ENCODE results near the gene LLGL2.

The LLGL2 gene

GRCh38 chr17:75603123-75603522, 77.6 kb downstream of the LLGL2 start:
- no peak for DNase-seq (ENCODE audit: low read depth)
- no peak for TF ChIP-seq CTCF (IDR thresholded peaks at IDR 0.05; ENCODE audit: insufficient read depth, low read depth, low read length, missing control alignments)
- no peak overlapping the region for H3K4me3 ChIP-seq (ENCODE audit: low read length)

GRCh38 chr17:75604034-75604695, 78.7 kb downstream of the LLGL2 start:
- peak; percentile 47 for DNase-seq (ENCODE audit: low read depth)
- no peak for TF ChIP-seq CTCF (IDR thresholded peaks at IDR 0.05; ENCODE audit: insufficient read depth, low read depth, low read length, missing control alignments)
- H3K4me3 ChIP-seq (ENCODE audit: low read length) = no peak overlapping the region

GRCh38 chr17:75605790-75606189, 80.3 kb downstream of the LLGL2 start:
- H3K4me3 ChIP-seq (ENCODE audit: low read length) = no peak overlapping the region
- no peak for TF ChIP-seq CTCF (IDR thresholded peaks at IDR 0.05; ENCODE audit: insufficient read depth, low read depth, low read length, missing control alignments)
- no peak for DNase-seq (ENCODE audit: low read depth)

GRCh38 chr17:75607086-75607485, 81.6 kb downstream of the LLGL2 start:
- no peak for DNase-seq (ENCODE audit: low read depth)
- no peak for TF ChIP-seq CTCF (IDR thresholded peaks at IDR 0.05; ENCODE audit: insufficient read depth, low read depth, low read length, missing control alignments)
- H3K4me3 ChIP-seq (ENCODE audit: low read length) = no peak overlapping the region

- TF ChIP-seq CTCF (IDR thresholded peaks at IDR 0.05; ENCODE audit: insufficient read depth, low read depth, low read length, missing control alignments) = no peak
- DNase-seq (ENCODE audit: low read depth) = peak; percentile 19
- no peak overlapping the region for H3K4me3 ChIP-seq (ENCODE audit: low read length)
These were observed 84.8 kb downstream of the LLGL2 start for GRCh38 chr17:75610103-75610984.

GRCh38 chr17:75611851-75612429, 86.4 kb downstream of the LLGL2 start:
- TF ChIP-seq CTCF (IDR thresholded peaks at IDR 0.05; ENCODE audit: insufficient read depth, low read depth, low read length, missing control alignments) = no peak
- H3K4me3 ChIP-seq (ENCODE audit: low read length) = no peak overlapping the region
- DNase-seq (ENCODE audit: low read depth) = no peak
